Measurements from ENCODE around the gene RFNG. TPM values are rescaled to one million over a fixed set of nuclear protein-coding genes. Genes with fewer than 3 reads are reported as not detected.
A peak's percentile ranks its signal among the peaks of the same experiment; 100 is the strongest.

RFNG gene
- total and polyA plus RNA-seq, 2 of the 13 experiments (the other 11 are each of a cell fraction or from before 2014, with no cell fraction given) = 61.4 to 64.0 TPM

DNA sequence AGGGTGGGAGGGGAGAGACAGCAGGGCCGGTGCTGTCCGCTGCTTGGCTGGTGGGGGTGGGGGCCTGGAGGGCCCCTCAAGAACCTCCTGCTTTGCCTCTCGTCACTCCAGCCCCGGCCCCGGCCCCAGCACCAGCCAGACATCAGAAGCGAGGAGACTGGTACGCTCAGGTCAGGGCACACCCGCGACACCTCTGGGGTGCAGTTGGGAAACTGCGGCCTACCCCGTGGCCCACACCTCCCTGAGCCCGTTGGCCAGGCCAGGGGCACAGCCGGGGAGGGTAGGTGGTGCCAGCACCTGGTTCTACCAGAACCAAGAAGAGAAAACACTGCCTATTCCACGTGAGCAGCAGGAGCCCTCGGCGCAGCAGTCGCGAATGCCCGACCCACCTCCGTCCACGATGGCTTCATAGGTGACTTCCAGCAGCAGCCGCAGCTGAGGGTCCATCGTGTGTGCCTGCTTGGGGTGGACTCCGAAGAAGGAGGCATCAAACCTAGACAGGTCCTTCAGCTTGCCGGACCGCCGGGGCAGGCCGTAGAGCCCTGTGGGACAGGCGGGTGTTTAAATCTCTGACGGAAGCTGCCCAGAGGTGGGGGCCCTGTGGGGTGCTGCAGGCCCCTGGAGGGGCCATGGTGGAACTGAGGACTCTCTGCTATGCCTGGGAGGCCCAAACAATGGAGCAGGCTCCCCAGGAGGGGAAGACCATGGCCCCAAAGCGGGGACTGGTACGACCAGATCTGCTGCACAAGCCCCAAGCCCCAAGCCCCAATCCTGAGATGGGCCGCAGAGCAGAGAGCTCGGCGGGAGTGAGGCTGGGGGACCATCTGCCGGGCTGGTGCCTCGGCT, 43.5 kb upstream of the RFNG start (continued):
- TF ChIP-seq HNRNPLL (IDR thresholded peaks at IDR 0.05; ENCODE audit: low read depth, low read length, poor library complexity, severe bottlenecking) (peak; percentile 26), SALL1 (CRISPR knock-in tag; IDR thresholded peaks at IDR 0.05) (0 out of 2 replicates have a peak, but pooled peaks have one; percentile 16), POLR2G (IDR thresholded peaks at IDR 0.05; ENCODE audit: low read depth, low read length) (0 out of 2 replicates have a peak, but pooled peaks have one; percentile 18), ZBTB38 (CRISPR knock-in tag; IDR thresholded peaks at IDR 0.05) (peak; percentile 78; the same call in 1 of the 2 replicates), ZNF234 (CRISPR knock-in tag; conservative IDR thresholded peaks at IDR 0.05) (no peak), ZNF879 (CRISPR knock-in tag; IDR thresholded peaks at IDR 0.05) (no peak), ZNF605 (CRISPR knock-in tag; IDR thresholded peaks at IDR 0.05) (peak; percentile 47; the same call in 1 of the 2 replicates)
- TF ChIP-seq, protein P1, sequence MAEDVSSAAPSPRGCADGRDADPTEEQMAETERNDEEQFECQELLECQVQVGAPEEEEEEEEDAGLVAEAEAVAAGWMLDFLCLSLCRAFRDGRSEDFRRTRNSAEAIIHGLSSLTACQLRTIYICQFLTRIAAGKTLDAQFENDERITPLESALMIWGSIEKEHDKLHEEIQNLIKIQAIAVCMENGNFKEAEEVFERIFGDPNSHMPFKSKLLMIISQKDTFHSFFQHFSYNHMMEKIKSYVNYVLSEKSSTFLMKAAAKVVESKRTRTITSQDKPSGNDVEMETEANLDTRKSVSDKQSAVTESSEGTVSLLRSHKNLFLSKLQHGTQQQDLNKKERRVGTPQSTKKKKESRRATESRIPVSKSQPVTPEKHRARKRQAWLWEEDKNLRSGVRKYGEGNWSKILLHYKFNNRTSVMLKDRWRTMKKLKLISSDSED (CRISPR knock-in tag; IDR thresholded peaks at IDR 0.05) = 0 out of 2 replicates have a peak, but pooled peaks have one; percentile 28

DNA sequence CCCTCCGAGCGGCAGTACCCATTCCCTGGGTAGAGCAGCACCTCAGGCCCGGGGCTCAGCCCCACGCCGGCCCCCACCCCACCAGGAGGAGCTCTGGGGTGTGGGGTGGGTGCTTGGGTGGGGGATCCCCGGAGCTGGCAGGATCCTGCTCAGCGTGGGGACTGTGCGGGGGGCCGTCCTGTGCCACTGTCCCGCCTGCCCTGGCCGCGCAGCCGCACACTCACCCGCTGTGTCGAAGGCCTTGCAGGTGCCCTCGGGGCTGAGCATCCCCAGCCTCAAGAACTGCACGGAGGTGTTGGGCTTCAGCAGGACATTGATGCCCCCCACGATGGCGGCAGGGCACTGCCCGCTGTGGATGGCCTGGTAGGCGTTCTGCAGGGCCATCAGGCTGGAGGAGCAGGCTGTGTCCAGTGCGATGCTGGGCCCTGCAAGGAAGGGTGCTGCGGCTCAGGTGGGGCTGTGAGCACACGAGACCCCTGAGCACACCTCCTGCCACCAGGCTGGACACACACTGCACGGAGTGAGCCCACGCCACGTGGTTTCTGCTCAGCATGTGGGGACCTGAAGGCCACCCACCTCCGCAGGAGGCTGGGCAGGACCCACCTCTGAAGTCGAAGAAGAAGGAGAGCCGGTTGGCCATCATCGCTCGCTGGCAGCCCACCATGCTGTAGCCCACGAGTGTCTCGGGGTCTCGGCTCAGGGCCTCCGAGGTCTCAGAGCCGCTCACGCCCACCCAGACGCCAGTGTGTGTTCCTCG, 41.6 kb upstream of the RFNG start:
- ChIA-PET CTCF (ENCODE audit: low intra/inter-chr PET ratio, low total read pairs) (no interaction called here), POLR2A (no interaction called here)
- ATAC-seq = no peak
- DNase-seq (ENCODE audit: low spot score) = no peak
- no peak overlapping the region for H3K4me2 ChIP-seq (ENCODE audit: low read depth, low read length)
- peak overlapping the region; percentile 23 for H3K27ac ChIP-seq (ENCODE audit: extremely low read length, insufficient read depth, low read length)
- H3K27me3 ChIP-seq (ENCODE audit: control insufficient read depth in 1 of 2, insufficient read depth in 2 of 2, low read length in 2 of 2) = no peaks in the 10 kb centered on the region; a peak in 1 of 5 replicates
- H3K9me3 ChIP-seq (ENCODE audit: low read length) = no peaks in the 10 kb centered on the region
- H3K9ac ChIP-seq (ENCODE audit: insufficient read depth, low read depth, low read length) = no peak overlapping the region
- peaks cover 63% of the 10 kb centered on the region for H3K79me2 ChIP-seq (ENCODE audit: insufficient read depth, low read length)
- no peak for FAIRE-seq
- peaks cover 61 to 77% of the 10 kb centered on the region in 2 experiments for H3K36me3 ChIP-seq (replicated peaks in 1 of 2; ENCODE audit: control insufficient read depth in 1 of 2, insufficient read depth in 2 of 2, low read length in 2 of 2)
- no TSS peak for BruUV-seq (replicated peaks)
- intact Hi-C loops (cut with micrococcal nuclease; ENCODE audit: unreplicated experiment) (loop anchor here (10.0 kb wide), 1 partner anchor 118 kb away; the partner anchor contains the start of gene ASPSCR1), in situ Hi-C loops (cut with HindIII; ENCODE audit: extremely low pct_ligation_motif_present, low pct_unique_long_range_greater_than_20kb) (no loop called here)
- peak overlapping the region in 1 of 3 experiments; percentile 5; a peak in 1 of 6 replicates for H3K4me3 ChIP-seq (replicated peaks in 1 of 3; ENCODE audit: insufficient read depth in 1 of 3, low read depth in 2 of 3, low read length in 3 of 3)
- peaks cover 36% of the 10 kb centered on the region for H3K4me1 ChIP-seq (ENCODE audit: insufficient read depth, low read length)
- 96% methylated on average over 17 of the region's 40 CpGs for WGBS (ENCODE audit: low lambda C conversion rate)
- H4K20me1 ChIP-seq (ENCODE audit: insufficient read depth, low read length) = peaks cover 74% of the 10 kb centered on the region
- no peak overlapping the region for H2AFZ ChIP-seq (ENCODE audit: low read length)
- TF ChIP-seq, protein P2, sequence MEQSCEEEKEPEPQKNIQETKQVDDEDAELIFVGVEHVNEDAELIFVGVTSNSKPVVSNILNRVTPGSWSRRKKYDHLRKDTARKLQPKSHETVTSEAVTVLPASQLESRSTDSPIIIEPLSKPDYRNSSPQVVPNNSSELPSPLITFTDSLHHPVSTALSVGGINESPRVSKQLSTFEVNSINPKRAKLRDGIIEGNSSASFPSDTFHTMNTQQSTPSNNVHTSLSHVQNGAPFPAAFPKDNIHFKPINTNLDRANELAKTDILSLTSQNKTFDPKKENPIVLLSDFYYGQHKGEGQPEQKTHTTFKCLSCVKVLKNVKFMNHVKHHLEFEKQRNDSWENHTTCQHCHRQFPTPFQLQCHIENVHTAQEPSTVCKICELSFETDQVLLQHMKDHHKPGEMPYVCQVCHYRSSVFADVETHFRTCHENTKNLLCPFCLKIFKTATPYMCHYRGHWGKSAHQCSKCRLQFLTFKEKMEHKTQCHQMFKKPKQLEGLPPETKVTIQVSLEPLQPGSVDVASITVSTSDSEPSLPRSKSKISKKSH (CRISPR knock-in tag; IDR thresholded peaks at IDR 0.05; ENCODE audit: borderline replicate concordance) = 0 out of 2 replicates have a peak, but pooled peaks have one; percentile 27
- TF ChIP-seq NONO (IDR thresholded peaks at IDR 0.05) (no peak), NONO (CRISPR knock-in tag; conservative IDR thresholded peaks at IDR 0.05) (0 out of 2 replicates have a peak, but pooled peaks have one; percentile 27), AKAP8 (CRISPR knock-in tag; IDR thresholded peaks at IDR 0.05) (0 out of 2 replicates have a peak, but pooled peaks have one; percentile 46), SP2 (CRISPR knock-in tag; IDR thresholded peaks at IDR 0.05) (peak; percentile 33; the same call in 1 of the 2 replicates), ZNF501 (CRISPR knock-in tag; IDR thresholded peaks at IDR 0.05) (peak; percentile 34; the same call in 1 of the 2 replicates), POLR2G (IDR thresholded peaks at IDR 0.05; ENCODE audit: low read depth, low read length) (0 out of 2 replicates have a peak, but pooled peaks have one; percentile 31), KDM3A (CRISPR knock-in tag; IDR thresholded peaks at IDR 0.05; ENCODE audit: low read depth) (0 out of 2 replicates have a peak, but pooled peaks have one; percentile 18), AGO2 (optimal IDR thresholded peaks at IDR 0.05; ENCODE audit: low read depth, low read length) (peak; percentile 91), HNRNPLL (IDR thresholded peaks at IDR 0.05; ENCODE audit: low read depth, low read length, poor library complexity, severe bottlenecking) (peak; percentile 17), PCBP1 (IDR thresholded peaks at IDR 0.05; ENCODE audit: borderline replicate concordance, low read depth, low read length) (0 out of 2 replicates have a peak, but pooled peaks have one; percentile 41), NCOA5 (CRISPR knock-in tag; IDR thresholded peaks at IDR 0.05) (no peak)
